Endothelial cell of umbilical vein (primary cell): ENCODE measurements around the gene PCARE.

ENCODE experiments used
- CTCF ChIP-seq, 2 donors: IDR thresholded peaks; 1 replicate in 1 of 2; 2 replicates in 1 of 2; pipeline ENCODE4 v1.5.1; 2011; ENCODE audit warnings: low read length in 2 of 2, mild to moderate bottlenecking in 2 of 2, moderate library complexity in 2 of 2, control low read depth in 1 of 2, inconsistent platforms in 1 of 2, low read depth in 1 of 2; ENCODE audit not compliant: insufficient read depth in 1 of 2; ENCODE audit errors: extremely low read depth in 1 of 2
- EZH2 ChIP-seq: IDR thresholded peaks from 2 replicates; pipeline ENCODE4 v1.6.1; 2012; ENCODE audit warnings: borderline replicate concordance, low read depth, mild to moderate bottlenecking, moderate library complexity, low read length, inconsistent platforms; ENCODE audit not compliant: severe bottlenecking
- FOS ChIP-seq: IDR thresholded peaks from 2 replicates; pipeline ENCODE4 v1.6.1; 2011; ENCODE audit warnings: mild to moderate bottlenecking, low read length, moderate library complexity, borderline replicate concordance; ENCODE audit not compliant: insufficient read depth
- JUN ChIP-seq: IDR thresholded peaks from 2 replicates; pipeline ENCODE4 v1.6.1; 2011; ENCODE audit warnings: borderline replicate concordance, low read depth; ENCODE audit not compliant: insufficient read length, insufficient read depth
- MYC ChIP-seq: IDR thresholded peaks from one replicate; pipeline ENCODE4 v1.6.1; 2011; ENCODE audit warnings: mild to moderate bottlenecking, low read depth, low read length
- POLR2A ChIP-seq: IDR thresholded peaks from 2 replicates; pipeline ENCODE4 v1.6.1; 2012; ENCODE audit warnings: low read depth, mild to moderate bottlenecking, control low read depth, low read length
- POLR2AphosphoS5 ChIP-seq: IDR thresholded peaks from 2 replicates; pipeline ENCODE4 v1.6.1; 2012; ENCODE audit warnings: low read depth, mild to moderate bottlenecking, control low read depth, low read length, moderate library complexity; ENCODE audit not compliant: insufficient read depth
- TF ChIP-seq, protein P1 (sequence below): IDR thresholded peaks from 2 replicates; pipeline ENCODE4 v1.6.1; 2011; ENCODE audit not compliant: insufficient read depth, insufficient read length

GRCh38 chr2:29046321-29046720 is 28.0 kb downstream of the PCARE start:
- TF ChIP-seq CTCF (IDR thresholded peaks at IDR 0.05; ENCODE audit: extremely low read depth in 1 of 2, insufficient read depth in 1 of 2, low read depth in 1 of 2, low read length in 2 of 2) (no peak), MYC (no peak), EZH2 (no peak), POLR2A (no peak), POLR2AphosphoS5 (no peak), FOS (no peak), JUN (no peak)
- TF ChIP-seq, protein P1, sequence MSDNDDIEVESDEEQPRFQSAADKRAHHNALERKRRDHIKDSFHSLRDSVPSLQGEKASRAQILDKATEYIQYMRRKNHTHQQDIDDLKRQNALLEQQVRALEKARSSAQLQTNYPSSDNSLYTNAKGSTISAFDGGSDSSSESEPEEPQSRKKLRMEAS: no peak
